Left ventricle myocardium superior (tissue), 1 donor: Measurements from ENCODE around the gene LILRB5. TPM values are rescaled to one million over a fixed set of nuclear protein-coding genes. Genes with fewer than 3 reads are reported as not detected.
"Not testable (repeated sequence)": the region's sequence is repeated elsewhere in the genome, so short reads cannot be mapped to it uniquely, and the experiment has no call there.

Experiments
- ATAC-seq: fragments of 200-7000 bp; cut with Tn5 transposase; one replicate; pipeline ENCODE4 v1.9.1; 2020; ENCODE audit warnings: mild to moderate bottlenecking, moderate library complexity
- DNase-seq: peaks from one replicate; pipeline ENCODE4 v3.0.0-alpha.2; 2020
- intact Hi-C: fragments of 100-400 bp; cut with micrococcal nuclease; formaldehyde crosslinking; loops from one replicate; pipeline ENCODE4 v1.11.0; 2022
- long read RNA-seq: library from polyadenylated mRNA; unstranded; transcript quantifications from one replicate; pipeline ENCODE4 v2.0.0, GENCODE V29; 2021
- total RNA-seq: library from RNA; stranded (reverse); fragmentation: NEBNext Ultra II Directional; extraction: Animal tissue kit (Norgen Biotek cat#: 25700); gene quantifications from one replicate; pipeline ENCODE4 v1.2.1, GENCODE V29; 2021
- donor health status: DM: no; HTN: yes; CAD: no; lungs with severe emphysema.

LILRB5 gene
- total RNA-seq = 5.5 TPM
- long read RNA-seq, partial matches to known transcripts = 3 of 7 reads
- long read RNA-seq, other reads (novel, unspliced or antisense) = 3 of 7 reads

DNA sequence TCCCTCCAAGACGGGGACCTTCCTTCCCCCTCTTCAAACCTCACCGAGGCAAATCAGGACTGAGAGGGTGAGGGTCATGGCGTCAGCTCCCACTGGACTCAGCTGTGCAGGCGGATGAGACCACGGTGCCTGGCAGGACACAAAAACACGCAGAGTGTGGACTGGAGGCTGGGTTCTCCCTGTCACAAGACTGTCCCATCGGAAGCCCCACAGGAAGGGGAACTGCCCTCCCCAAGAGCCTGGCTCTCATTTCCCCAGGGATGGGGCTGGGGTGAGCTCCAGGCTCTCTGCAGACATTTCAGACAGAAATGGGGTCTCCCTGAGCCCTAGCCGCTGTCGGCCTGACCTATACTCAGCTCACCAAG is at the start of gene LILRB5:
Gene LILRB5, minus strand, starts transcription at position 158 of the 365 bp plus-strand sequence. Its CDS starts 80 bp downstream, at position 78.
- no peak for DNase-seq
- peak; percentile 66 for ATAC-seq
- intact Hi-C loops = no loop called here

DNA sequence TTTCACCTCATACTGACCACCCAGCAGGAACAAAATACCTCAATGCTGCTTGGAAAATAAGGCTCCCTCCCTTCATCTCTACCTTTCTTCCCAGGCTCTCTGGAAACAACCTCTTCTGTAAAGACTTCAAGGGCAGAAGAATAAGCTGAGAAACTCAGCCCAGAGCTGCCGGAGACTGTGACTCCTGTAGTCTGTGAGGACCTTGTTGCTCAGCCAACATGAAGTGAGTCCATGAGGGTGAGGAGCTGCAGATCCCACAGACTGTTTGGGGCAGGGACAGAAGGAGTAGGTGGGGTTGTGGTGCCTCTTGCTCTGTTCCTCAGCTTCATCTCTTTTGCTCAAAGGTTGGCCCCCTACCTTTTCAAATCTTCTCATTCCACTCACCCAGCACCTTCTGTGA is 48.1 kb upstream of the LILRB5 start:
- ATAC-seq = no peak
- DNase-seq = no peak
- intact Hi-C loops = no loop called here

DNA sequence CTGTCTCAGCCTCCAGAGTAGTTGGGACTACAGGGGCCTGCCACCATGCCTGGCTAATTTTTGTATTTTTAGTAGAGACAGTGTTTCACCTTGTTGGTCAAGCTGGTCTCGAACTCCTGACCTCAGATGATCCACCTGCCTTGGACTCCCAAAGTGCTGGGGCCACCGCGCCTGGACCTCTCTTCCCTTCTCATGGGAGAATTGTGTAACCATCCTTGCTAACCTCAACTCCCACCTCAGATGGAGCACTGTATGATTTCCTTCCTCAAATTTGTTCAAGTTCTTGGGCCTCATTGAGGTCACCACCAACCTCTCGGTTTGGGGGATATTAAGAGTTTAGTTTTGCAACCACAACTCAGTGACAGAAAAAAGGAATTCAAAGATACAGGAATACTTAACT is 45.2 kb upstream of the LILRB5 start:
- intact Hi-C loops = no loop called here
- DNase-seq = no peak

DNA sequence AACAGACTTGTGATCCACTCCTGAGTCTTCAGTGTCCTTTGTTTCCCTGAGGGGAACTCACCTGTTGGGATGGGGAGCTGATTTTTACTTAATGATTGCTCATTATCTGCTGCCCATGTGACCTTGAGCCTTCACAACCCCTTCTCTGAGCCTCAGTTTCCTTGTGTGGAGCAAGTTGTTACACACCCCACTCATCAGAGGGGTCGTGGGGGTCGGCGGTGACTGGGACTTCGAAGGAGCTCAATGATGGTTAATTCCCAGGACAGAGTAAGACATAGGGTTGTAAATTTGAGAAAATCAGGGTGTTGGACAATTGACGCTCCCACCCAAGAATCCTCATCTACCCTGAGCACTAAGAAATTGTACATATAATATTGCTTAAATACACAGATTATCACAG is 42.4 kb upstream of the LILRB5 start:
- DNase-seq = no peak
- no peak for ATAC-seq
- intact Hi-C loops = no loop called here

More for the DNA sequence above, 45.2 kb upstream of the LILRB5 start:
- ATAC-seq = no peak

DNA sequence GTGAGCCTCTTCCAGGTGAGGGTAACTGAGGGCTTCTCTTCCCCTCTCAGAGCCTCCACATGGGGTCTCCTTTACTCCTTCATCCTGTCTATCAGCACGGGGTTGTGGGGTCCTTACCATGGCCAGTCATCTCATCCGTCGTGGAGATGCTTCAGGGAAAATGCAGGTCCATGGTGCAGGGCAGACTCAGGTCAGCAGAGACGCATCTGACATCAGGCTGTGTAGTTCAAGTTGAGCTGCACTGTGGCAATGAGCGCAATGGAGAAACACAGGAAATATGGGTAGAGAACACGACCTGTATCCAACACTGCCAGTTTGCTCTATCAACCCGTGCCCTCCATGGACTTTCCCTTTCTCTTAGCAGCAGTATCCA is 42.0 kb upstream of the LILRB5 start:
- no peak for ATAC-seq
- DNase-seq = no peak
- intact Hi-C loops = no loop called here

DNA sequence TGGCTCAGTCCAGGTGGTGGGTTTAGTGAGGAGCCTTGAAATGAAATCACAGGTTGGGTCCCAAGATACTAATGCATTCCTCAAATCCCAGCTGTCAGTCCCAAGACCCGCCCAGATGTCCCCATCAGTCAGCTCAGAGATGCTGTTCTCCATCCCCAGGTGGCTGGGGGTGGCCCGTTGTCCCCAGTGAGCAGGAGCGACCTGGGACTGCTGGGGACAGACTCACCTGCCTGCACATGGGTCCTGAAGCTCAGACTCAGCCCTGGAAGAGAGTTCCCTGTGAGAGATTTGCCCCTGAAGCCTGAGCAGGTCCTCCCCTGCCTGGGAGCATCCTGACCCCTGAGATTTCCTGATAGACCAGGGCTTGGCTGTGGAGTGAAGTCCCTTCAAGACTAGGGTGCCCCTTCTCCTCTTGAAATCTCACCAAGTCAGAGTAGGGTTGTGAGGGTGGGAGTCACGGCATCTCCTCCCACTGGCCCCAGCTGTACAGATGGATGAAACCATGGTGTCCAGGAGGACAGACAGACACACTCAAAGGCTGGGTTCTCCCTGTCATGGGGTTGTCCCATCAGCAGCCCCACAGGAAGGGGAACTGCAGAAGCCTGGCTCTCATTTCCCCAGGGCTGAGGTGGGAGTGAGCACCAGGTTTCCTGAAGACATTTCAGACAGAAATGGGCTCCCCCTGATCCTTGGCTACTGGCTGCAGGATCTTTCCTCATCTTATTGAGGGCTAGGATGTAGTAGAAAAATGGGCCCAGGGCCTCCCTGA is 41.5 kb upstream of the LILRB5 start:
- intact Hi-C loops = no loop called here
- ATAC-seq (no peak), DNase-seq (no peak)

DNA sequence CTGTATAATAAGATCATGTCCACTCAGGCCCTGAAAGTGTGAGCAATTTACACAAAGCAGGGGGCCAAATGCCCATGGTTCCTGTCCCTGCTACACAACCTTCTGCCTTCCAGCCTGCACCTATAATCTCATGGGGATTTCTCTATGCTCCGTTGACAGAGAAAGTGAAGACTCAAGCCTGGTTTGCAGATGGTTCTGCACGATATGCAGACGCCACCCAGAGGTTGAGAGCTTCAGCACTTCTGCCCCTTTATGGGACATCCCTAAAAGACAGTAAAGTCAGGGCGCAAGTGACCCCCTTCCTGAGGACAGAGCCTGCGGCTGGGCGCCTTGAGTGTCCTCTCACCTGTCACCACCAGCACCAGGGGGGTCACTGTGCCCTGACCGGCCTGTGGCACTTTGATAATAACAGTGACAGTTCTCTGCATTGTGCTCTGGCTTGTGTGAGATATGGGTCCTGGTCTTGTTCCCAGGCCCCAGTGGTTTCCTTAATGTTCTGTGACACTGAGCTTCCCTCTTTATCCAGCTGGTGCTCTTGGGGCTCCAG is 40.8 kb upstream of the LILRB5 start:
- DNase-seq = no peak
- intact Hi-C loops = no loop called here
- no peak for ATAC-seq

DNA sequence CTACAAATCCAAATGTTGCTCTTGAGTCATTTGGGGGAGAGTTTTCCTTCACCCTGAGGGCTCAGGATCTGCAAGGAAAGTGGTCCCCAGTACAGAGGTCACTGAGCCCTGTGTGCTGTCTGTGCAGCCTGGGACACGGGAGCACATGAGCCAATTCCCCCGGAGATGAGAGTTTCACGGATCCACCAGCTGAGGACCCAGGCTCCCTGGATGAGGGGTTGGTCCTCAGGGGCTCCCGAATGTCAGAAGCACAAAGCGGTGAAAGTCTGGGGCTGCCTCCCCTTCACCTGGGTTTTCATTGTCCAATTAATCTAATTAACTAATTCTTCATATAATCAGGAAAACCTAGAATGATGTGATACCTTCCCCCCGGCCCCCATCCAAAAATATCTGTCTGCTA is 37.5 kb upstream of the LILRB5 start:
- DNase-seq (no peak), ATAC-seq (no peak)
- intact Hi-C loops = no loop called here

DNA sequence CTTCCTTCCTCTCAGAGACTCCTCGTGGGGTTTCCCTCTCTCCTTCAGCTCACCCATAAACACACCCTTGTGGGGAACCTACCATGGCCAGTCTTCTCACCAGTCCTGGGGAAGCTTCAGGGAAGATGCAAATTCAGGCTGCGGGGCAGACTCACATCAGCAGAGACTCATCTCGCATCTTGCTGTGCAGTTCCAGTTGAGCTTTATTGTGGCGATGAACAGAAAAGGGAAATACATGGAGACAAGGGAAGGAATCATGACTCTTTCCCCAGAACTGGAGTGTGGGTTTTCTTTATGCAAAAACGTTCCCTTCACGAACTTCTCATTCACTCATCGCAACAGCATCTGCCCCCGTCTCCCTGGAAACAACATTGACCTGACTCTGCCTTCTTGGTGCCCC is 32.1 kb upstream of the LILRB5 start:
- ATAC-seq, intact Hi-C loops, DNase-seq: not testable (repeated sequence)

DNA sequence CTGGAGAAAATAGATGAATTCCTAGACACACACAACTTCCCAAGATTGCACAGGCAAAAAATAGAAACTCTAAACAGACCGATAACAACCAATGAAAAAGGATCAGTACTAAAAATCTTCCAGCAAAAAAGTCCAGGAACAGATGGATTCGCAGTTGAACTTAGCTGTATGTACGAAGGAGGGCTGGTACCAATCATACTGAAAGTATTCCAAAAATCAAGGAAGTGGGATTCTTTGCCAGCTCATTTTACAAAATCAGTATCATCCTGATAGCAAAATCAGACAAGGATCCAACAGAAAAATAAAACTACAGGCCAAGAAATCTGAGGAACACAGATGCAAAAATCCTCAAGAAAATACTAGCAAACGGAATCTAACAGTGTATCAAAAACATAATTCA is 30.4 kb upstream of the LILRB5 start:
- DNase-seq (no peak), ATAC-seq (no peak)
- intact Hi-C loops = no loop called here

DNA sequence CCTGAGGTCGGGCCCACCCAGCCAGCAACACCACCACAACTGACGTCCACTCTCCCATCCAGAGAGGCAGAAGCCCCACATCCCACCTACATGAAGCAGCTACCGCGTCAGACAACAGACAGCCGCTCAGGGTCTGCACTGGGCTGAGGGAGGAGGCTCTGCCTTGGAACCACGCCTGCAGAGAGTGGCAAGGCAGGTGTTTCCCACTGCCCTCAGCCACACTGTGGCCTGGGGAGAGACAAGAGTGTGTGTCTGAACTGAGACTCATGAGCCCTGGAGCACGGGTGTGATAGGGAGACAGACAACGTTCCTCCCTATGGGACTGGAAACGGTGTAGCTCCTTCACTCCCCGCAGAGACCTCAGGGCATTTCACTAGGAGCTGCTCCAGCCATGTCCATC is 29.2 kb upstream of the LILRB5 start:
- intact Hi-C loops, DNase-seq, ATAC-seq: not testable (repeated sequence)

DNA sequence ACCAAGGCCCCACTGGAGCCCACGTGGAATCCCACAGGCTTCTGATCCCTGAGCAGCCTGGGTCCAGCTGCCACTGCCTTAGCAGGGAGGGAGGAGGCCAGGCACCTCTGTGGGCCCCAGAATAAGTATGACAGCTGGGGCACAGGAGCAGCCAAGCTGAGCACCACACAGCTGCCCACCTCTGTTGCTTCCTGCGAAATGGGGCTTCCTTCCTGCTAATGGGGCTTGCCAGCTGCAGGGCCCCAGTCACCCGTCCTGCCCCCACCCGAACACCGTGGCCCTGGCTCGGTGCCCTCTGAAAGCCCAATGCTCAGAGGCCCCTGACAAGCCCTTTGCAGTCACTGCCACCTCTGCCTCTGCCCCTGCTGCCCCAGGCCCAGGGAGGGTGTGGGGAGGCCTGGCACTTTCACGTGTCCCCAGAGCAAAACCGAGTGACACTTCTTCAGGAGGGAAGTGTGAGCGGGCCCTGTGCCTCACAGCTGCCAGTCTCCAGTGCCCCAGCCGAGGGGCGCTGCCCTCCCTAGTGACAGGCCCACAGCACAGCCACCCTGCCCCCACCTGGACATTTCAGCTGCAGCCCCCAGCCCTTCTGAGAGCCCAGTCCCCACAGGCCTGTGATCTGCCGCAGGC is 28.5 kb upstream of the LILRB5 start:
- ATAC-seq = peak; percentile 37
- DNase-seq, intact Hi-C loops: not testable (repeated sequence)

DNA sequence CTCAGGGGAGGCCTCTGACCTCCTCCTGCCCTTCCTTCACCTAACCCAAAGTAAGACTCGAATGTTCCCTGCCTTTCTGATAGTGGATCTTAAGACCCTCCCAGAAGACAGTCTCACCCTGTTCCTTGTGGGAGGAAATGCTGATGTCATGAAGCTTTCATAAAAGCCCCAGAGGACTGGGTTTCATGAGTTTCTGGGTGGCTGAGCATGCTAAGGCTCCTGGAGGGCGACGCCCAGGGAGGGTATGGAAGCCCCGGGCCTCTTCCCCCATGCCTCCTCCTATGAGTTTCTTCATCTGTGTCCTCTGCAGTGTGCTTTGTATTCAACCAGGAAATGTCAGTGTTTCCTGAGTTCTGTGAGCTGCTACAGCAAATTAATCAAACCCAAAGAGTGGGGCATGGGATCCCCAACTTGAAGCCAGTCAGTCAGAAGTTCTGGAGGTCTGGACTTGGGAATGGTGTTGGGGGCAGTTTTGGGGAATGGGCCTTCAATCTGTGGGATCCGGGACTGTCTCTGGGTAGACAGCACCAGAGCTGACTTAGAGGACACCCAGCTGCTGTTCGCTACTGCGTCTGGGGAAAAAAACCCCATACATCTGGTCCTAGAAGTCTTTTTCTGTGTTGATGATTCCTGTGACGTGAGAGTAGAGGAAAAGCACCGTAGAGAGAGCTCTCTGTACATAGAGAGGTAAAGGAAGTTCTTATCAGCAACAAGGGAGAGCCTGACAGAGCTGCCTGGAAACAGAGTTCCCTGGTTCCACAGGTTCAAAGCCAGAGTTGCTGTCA is 25.8 kb upstream of the LILRB5 start:
- intact Hi-C loops = no loop called here
- ATAC-seq (peak; percentile 17), DNase-seq (no peak)

DNA sequence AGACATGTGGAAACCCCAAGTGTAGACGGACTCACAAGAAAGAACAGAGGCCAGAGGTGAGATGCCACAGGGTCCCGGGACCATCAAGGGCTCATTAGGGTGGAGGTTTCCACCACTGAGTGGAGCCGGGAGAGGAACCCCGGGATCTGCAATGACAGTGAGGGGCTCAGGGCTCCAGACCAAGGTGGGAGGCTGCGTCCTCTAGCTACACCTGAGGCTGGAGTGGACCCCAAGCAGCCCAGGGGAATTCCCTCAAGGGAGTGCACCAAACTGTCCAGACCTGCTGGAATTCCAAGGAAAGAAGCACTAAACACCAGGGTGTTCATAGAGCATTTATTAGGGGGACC is 24.6 kb upstream of the LILRB5 start:
- intact Hi-C loops, ATAC-seq, DNase-seq: not testable (repeated sequence)

DNA sequence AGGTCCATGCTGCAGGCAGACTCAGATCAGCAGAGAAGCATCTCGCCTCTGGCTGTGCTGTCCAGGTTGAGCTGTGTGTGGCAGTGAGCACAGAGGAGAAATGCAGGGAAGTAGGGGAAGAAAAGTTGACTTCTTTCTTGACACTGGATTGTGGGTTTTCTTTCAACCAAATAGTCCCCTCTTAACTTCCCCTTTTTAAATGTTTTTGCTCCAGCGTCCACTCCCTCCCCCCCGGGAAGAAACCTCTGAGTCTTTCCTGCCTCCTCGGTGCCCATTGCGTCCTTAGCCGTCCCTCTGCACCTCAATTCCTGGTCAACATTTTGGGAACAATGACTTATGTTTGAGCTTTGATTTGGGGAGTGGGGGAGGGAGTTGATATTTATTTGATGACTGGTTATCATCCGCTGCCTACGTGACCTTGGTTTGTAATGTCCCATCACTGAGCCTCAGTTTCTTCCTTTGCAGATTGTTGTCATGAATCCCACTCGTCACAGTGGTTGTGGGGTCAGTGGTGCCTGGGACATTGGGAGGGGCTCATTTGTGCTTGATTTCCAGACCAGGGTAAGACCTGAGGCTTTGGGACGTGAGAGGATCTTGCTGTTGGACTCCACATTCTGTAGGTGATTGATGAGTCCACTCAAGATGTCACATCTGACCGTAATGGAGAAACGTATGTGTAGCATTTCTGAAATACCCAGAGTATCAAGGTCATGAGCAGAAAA is 24.1 kb upstream of the LILRB5 start, which contains the start of gene LILRB2:
Gene LILRB2, minus strand, starts transcription at position 104 of the 722 bp plus-strand sequence. CDS start 614 bp downstream, outside the sequence.
- intact Hi-C loops = no loop called here
- DNase-seq (no peak), ATAC-seq (peak; percentile 56)

DNA sequence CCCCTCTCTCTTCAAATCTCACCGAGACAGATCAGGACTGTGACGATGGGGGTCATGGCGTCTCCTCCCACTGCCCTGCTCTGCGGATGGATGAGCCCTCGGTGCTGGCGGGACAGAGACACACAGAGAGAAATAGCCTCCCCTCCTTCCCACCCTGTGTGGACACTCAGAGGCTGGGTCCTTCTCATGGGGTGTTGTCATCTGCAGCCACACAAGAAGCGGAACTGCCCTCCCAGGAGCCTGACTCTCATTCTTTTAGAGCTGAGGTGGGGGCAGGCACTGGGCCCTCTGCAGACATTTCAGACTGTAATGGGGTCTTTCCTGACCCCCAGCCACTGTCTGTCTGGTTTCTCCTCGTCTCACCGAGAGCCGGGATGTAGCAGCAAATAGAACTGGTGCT is 23.4 kb upstream of the LILRB5 start:
- intact Hi-C loops, DNase-seq: not testable (repeated sequence)
- peak; percentile 74 for ATAC-seq

DNA sequence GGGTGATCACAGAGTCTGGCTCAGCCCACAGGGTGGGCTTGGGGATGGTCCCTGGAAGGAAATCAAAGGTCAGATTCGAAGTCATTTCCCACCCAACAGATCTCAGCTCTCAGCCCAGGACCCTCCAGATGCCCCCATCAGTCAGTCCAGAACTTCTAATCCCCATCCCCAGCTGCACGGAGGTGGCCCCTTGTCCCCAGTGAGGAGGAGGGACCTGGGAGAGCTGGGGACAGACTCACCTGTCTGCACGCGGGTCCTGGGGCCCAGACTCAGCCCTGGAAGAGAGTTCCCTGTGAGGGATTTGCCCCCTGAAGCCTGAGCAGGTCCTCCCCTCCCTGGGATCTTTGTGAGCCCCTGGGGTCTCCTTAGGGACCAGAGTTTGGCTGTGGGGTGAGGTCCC is 23.0 kb upstream of the LILRB5 start:
- DNase-seq, intact Hi-C loops, ATAC-seq: not testable (repeated sequence)

DNA sequence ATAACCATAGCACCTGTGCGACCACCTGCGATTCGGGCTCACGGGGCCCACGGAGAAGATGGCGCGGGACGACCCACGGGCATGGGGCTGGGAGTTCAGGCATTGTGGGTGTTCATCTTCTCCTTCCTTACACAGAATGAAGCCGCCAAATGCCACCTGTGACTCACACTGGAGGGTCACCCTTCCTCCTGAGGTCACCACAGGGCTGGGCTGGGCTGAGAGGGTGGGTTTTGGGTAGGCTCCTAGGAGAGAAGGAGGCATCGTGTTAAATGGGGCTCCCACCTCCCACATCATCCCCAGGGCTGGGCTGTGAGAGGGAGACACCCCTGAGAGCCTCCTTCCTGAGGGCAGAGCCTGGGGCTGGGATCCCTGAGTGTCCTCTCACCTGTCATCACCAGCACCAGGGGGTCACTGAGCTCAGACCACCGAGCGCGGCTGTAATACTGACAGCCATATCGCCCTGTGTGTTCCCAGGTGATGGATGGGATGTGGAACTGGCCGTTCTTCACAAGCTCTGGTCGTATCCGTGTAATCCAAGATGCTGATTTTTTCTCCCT is 22.4 kb upstream of the LILRB5 start:
- DNase-seq (no peak), ATAC-seq (no peak)
- intact Hi-C loops = no loop called here
